Stimulated activated CD4-positive, alpha-beta T cell treated with anti-CD3 and anti-CD28 coated beads, Interleukin-15, amount 100 ng/mL, for 48 hours (primary cell): ENCODE results near the gene ERC2.

Experiments
- DNase-seq, 2 donors: peaks; one replicate each; pipeline ENCODE4 v3.0.0-alpha.2; 2020; ENCODE audit warnings: low read depth in 2 of 2

Gene ERC2

GRCh38 chr3:56366641-56367162, 101.6 kb downstream of the ERC2 start:
- no peak for DNase-seq

- DNase-seq: no peak
These were observed 102.2 kb downstream of the ERC2 start for GRCh38 chr3:56365905-56366640.

- DNase-seq: no peak
These were observed 103.6 kb downstream of the ERC2 start for GRCh38 chr3:56364665-56365064.

- DNase-seq: no peak
These were observed 104.5 kb downstream of the ERC2 start for GRCh38 chr3:56363720-56364119.

- DNase-seq: no peak
These were observed 106.5 kb downstream of the ERC2 start for GRCh38 chr3:56361731-56362130.

- DNase-seq: no peak
These were observed 111.0 kb downstream of the ERC2 start for GRCh38 chr3:56357266-56357665.

- DNase-seq: no peak
These were observed 111.5 kb downstream of the ERC2 start for GRCh38 chr3:56356808-56357207.

GRCh38 chr3:56355570-56356185, 112.6 kb downstream of the ERC2 start:
- no peak for DNase-seq

- DNase-seq: no peak
These were observed 116.7 kb downstream of the ERC2 start for GRCh38 chr3:56351537-56351936.

GRCh38 chr3:56347219-56347871, 120.9 kb downstream of the ERC2 start:
- peak; percentile 10 to 45 for DNase-seq

GRCh38 chr3:56342475-56342874, 125.8 kb downstream of the ERC2 start:
- no peak for DNase-seq

GRCh38 chr3:56339671-56340070, 128.6 kb downstream of the ERC2 start:
- no peak for DNase-seq

GRCh38 chr3:56339244-56339643, 129.0 kb downstream of the ERC2 start:
- no peak for DNase-seq

- no peak for DNase-seq
These were observed 132.2 kb downstream of the ERC2 start for GRCh38 chr3:56336023-56336422.

- DNase-seq: no peak
These were observed 143.8 kb downstream of the ERC2 start for GRCh38 chr3:56324473-56324872.

GRCh38 chr3:56323986-56324420, 144.3 kb downstream of the ERC2 start:
- no peak for DNase-seq

- DNase-seq: no peak
These were observed 145.4 kb downstream of the ERC2 start for GRCh38 chr3:56322862-56323261.

- no peak for DNase-seq
These were observed 146.4 kb downstream of the ERC2 start for GRCh38 chr3:56321892-56322291.

- DNase-seq: no peak
These were observed 146.9 kb downstream of the ERC2 start for GRCh38 chr3:56321383-56321782.

- DNase-seq: no peak
These were observed 147.4 kb downstream of the ERC2 start for GRCh38 chr3:56320883-56321282.

GRCh38 chr3:56318891-56319290, 149.4 kb downstream of the ERC2 start:
- DNase-seq: no peak

GRCh38 chr3:56316944-56317343, 151.3 kb downstream of the ERC2 start:
- DNase-seq: no peak

- no peak for DNase-seq
These were observed 153.4 kb downstream of the ERC2 start for GRCh38 chr3:56314842-56315241.
